Memory B cell (primary cell): ENCODE data around the gene TWSG1.

Experiments used
- ATAC-seq: fragments of 150-1000 bp; cut with Tn5 transposase; 2 replicates; pipeline ENCODE4 v1.10.0; 2021; ENCODE audit warnings: low read depth, mild to moderate bottlenecking, moderate library complexity
- DNase-seq, 2 donors: peaks; one replicate each; pipeline ENCODE4 v3.0.0; 2022; ENCODE audit warnings: low spot score in 2 of 2
- H3K27ac Mint-ChIP-seq: one replicate; pipeline ENCODE4 v1.8.0; 2022; ENCODE audit warnings: mild to moderate bottlenecking, moderate library complexity, mixed read lengths
- H3K27me3 Mint-ChIP-seq: one replicate; pipeline ENCODE4 v1.8.0; 2022; ENCODE audit warnings: mixed read lengths
- H3K36me3 Mint-ChIP-seq: one replicate; pipeline ENCODE4 v1.8.0; 2022; ENCODE audit warnings: mild to moderate bottlenecking, mixed read lengths
- H3K4me1 Mint-ChIP-seq: one replicate; pipeline ENCODE4 v1.8.0; 2022; ENCODE audit warnings: mixed read lengths
- H3K4me3 Mint-ChIP-seq: one replicate; pipeline ENCODE4 v1.8.0; 2022; ENCODE audit warnings: mild to moderate bottlenecking, moderate library complexity, mixed read lengths
- H3K9me3 Mint-ChIP-seq: one replicate; pipeline ENCODE4 v1.8.0; 2022; ENCODE audit warnings: mixed read lengths

TWSG1 gene

DNA sequence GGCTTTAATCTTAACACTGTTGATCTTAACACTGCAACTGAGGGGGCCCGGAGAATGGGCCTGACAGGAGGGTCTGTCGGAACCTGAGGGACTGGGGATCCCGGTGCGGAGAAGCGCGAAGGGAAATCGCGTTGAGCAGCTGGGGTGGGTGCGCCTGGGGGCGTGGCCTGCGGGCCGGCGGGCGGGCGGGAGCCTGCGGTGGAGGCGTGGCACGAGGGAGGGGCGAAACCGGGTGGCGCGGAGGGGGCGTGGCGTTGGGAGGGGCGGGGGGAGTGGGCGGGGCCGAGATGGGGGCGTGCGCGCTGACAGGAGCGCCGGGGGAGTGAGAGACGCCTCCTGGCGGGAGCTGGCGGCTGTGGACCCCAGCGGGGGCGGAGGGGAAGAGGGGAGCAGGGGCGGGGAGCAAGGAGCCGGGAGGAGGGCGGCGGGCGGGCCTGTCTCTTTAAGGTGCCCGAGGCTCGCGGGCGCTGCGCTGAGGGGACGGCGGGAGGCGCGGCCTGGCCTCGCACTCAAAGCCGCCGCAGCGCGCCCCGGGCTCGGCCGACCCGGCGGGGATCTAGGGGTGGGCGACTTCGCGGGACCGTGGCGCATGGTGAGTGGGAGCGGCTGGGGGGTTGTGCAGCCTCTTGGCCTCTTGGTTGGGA is at the start of gene TWSG1:
Gene TWSG1 (plus strand): TSS at position 445 of the 644 bp plus-strand sequence. CDS start 2,457 bp downstream, outside the sequence.
- peak within 1 kb of the TSS; percentile 91 for H3K4me3 Mint-ChIP-seq
- peaks cover 1% of the 10 kb centered on the region for H3K9me3 Mint-ChIP-seq
- no peaks in the 10 kb centered on the region for H3K36me3 Mint-ChIP-seq
- peak; percentile 82 for ATAC-seq
- no peaks in the 10 kb centered on the region for H3K27me3 Mint-ChIP-seq
- H3K27ac Mint-ChIP-seq: peak within 1 kb of the TSS; percentile 68
- H3K4me1 Mint-ChIP-seq: peaks cover 10% of the 10 kb centered on the region
- peak; percentile 83 to 88 for DNase-seq

DNA sequence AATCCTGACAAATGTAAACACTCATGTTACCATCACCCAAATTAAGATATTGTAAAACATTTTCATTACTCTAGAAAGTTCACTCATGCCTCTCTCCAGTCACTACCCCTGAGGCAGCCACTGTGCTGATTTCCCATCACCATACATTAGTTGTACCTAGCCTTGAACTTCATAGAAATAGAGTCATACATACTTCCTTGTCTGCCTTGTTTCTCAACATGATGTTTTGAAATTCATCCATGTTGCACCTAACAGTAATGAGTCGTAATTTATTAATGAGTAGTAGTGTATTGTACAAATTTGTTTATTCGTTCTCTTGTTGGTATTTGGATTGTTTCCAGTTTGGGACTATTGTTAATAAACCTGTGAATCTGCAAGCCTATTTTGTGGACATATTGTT is 49.0 kb upstream of the TWSG1 start:
- no peak for ATAC-seq
- DNase-seq: no peak
- H3K27ac Mint-ChIP-seq: no peak overlapping the region
- no peaks in the 10 kb centered on the region for H3K27me3 Mint-ChIP-seq
- no peaks in the 10 kb centered on the region for H3K4me1 Mint-ChIP-seq
- no peak overlapping the region for H3K4me3 Mint-ChIP-seq
- H3K9me3 Mint-ChIP-seq: no peaks in the 10 kb centered on the region
- H3K36me3 Mint-ChIP-seq: peaks cover 21% of the 10 kb centered on the region

DNA sequence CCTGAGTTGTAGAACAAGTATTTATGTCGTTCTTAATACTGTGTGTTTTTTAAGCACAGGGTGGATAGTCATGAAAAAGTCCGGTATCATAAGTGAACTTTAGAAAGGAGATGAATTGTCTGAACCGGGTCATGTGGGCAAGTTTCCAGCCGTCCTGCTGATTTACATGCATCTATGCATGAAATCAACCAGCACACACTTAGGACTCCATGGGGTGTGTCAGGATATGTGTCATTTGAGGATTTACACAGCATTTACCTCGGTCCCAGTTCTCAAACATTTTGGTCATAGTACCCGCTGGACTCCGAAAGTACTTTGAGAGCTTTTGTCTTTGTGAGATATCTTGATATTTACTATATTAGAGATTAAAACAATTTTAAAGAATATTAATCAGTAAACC is 47.5 kb upstream of the TWSG1 start:
- no peak for DNase-seq
- H3K27me3 Mint-ChIP-seq: no peaks in the 10 kb centered on the region
- peaks cover 4% of the 10 kb centered on the region for H3K9me3 Mint-ChIP-seq
- H3K36me3 Mint-ChIP-seq: peaks cover 18% of the 10 kb centered on the region
- H3K4me3 Mint-ChIP-seq: no peak overlapping the region
- no peaks in the 10 kb centered on the region for H3K4me1 Mint-ChIP-seq
- no peak for ATAC-seq
- no peak overlapping the region for H3K27ac Mint-ChIP-seq

DNA sequence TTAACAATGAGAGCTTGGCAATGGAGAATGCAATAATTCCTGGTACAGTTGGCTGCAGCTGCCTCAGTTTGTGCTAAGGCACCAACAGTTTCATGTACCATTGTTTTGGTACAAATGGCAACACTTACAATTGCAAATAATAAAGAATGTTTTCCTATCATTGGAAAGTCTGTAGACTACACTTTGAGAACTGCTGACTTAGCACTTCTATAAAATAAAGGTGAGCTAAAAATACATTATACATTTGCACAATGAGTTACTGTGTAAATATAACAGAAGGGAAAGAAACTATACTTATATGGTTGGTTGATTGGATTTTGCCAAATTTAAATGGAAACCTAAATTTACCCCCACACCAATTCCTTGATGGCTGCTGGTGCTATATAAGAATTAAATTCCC is 44.9 kb upstream of the TWSG1 start:
- ATAC-seq (no peak), DNase-seq (no peak)
- Mint-ChIP-seq H3K4me1 (no peaks in the 10 kb centered on the region), H3K4me3 (no peak overlapping the region), H3K9me3 (peaks cover 12% of the 10 kb centered on the region), H3K27ac (no peak overlapping the region), H3K27me3 (no peaks in the 10 kb centered on the region), H3K36me3 (peaks cover 15% of the 10 kb centered on the region)

DNA sequence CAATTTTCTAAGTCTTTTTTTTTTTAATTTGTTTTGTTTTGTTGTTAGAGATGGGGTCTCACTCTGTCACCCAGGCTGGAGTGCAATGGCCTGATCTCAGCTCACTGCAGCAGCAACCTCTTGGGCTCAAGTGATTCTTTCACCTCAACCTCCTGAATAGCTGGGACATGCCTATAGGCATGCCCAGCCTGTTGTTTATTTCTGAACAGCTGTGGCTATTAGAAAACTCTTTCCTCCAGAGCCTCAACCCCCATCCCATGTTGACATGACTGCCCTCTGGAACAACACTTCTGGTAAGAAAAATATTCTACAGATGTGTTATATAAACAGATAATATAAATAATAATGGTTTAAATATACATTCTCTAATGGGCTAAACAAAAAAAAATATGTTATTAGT is 44.4 kb upstream of the TWSG1 start:
- peaks cover 15% of the 10 kb centered on the region for H3K36me3 Mint-ChIP-seq
- ATAC-seq (no peak), DNase-seq (no peak)
- no peak overlapping the region for H3K27ac Mint-ChIP-seq
- H3K27me3 Mint-ChIP-seq: no peaks in the 10 kb centered on the region
- no peak overlapping the region for H3K4me3 Mint-ChIP-seq
- peaks cover 14% of the 10 kb centered on the region for H3K9me3 Mint-ChIP-seq
- no peaks in the 10 kb centered on the region for H3K4me1 Mint-ChIP-seq

DNA sequence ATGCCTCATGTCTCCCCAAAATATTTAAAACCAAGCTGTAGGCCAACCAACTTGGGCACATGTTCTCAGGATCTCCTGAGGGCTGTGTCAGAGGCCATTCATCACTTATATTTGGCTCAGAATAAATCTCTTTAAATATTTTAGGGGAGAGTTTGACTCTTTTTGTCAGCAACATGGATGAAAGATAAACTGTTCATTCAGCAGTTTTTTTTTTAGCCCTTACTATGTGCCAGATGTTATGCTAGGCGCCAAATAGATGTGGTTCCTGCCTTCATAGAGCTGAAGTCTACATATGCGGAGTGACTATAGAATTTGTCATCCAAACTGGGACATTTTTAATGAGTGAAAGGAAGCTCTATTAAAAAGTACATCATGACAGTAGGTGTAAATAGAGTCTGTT is 42.5 kb upstream of the TWSG1 start:
- no peak overlapping the region for H3K27ac Mint-ChIP-seq
- peaks cover 12% of the 10 kb centered on the region for H3K36me3 Mint-ChIP-seq
- DNase-seq (no peak), ATAC-seq (no peak)
- peaks cover 14% of the 10 kb centered on the region for H3K9me3 Mint-ChIP-seq
- H3K4me3 Mint-ChIP-seq: no peak overlapping the region
- H3K27me3 Mint-ChIP-seq: no peaks in the 10 kb centered on the region
- no peaks in the 10 kb centered on the region for H3K4me1 Mint-ChIP-seq

DNA sequence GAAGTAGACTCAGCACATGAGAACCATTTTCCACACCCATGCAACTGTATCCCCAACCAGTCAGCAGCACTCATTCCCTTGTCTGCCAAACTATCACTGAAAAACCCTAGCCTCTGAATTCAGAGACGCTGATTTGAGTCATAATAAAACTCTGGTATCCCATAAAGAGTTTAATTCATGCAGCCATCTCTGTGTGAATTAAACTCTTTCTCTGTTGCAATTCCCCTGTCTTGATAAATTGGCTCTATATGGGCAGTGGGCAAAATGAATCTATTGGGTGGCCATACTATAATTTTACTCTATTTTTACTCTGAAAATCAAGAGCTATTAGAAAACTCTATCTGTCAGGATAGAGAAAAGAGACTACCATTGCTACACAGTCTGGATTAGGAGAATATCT is 40.6 kb upstream of the TWSG1 start:
- no peaks in the 10 kb centered on the region for H3K4me1 Mint-ChIP-seq
- ATAC-seq (no peak), DNase-seq (no peak)
- no peaks in the 10 kb centered on the region for H3K27me3 Mint-ChIP-seq
- H3K4me3 Mint-ChIP-seq: no peak overlapping the region
- peaks cover 12% of the 10 kb centered on the region for H3K36me3 Mint-ChIP-seq
- no peak overlapping the region for H3K27ac Mint-ChIP-seq
- peaks cover 14% of the 10 kb centered on the region for H3K9me3 Mint-ChIP-seq

DNA sequence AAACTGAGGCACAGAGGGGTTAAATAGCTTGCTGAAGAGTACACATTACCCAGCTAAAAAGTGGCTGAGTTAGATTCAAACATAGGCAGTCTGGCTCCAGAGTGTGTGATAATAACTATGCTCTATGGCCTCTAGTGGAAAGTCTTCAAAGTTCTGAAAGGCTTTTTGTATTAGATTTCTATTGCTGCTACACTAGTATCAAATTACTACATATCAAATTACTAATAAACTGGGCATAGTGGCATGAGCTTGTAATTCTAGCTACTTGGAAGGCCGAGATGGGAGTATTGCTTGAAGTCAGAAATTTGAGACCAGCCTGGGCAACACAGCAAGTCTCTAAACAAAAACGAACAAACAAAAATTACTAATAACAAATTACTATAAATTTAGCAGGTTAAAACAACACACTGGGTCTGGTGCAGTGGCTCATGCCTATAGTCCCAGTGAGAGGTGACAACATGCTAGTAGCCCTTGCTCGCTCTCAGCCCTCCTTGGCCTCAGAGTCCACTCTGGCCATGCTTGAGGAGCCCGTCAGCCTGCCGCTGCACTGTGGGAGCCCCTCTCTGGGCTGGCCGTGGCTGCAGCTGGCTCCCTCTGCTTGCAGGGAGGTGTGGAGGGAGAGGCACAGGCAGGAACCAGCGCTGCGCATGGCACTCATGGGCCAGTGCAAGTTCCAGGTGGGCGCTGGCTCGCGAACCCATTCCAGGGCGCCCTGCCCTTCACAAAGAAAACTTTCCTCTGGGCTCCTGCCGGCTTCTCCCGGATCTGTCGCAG is 38.2 kb upstream of the TWSG1 start:
- ATAC-seq: no peak
- no peak for DNase-seq
- Mint-ChIP-seq H3K27me3 (no peaks in the 10 kb centered on the region), H3K27ac (no peak overlapping the region), H3K4me1 (no peaks in the 10 kb centered on the region), H3K4me3 (no peak overlapping the region), H3K9me3 (peaks cover 14% of the 10 kb centered on the region), H3K36me3 (peaks cover 12% of the 10 kb centered on the region)

DNA sequence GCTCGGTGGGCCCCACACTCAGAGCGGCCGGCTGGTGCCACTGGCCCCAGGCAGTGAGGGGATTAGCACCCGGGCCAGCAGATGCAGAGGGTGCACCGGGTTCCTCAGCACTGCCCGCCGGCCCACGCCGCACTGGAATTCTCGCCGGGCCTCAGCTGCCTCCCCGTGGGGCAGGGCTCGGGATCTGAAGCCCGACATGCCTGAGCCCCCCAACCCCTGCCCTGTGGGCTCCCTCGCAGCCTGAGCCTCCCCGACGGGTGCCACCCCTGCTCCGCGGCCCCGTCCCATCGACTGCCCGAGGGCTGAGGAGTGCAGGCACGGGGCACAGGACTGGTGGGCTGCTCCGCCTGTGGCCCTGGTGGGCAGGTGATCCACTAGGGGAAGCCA is 37.6 kb upstream of the TWSG1 start:
- Mint-ChIP-seq H3K4me3 (no peak overlapping the region), H3K27me3 (no peaks in the 10 kb centered on the region), H3K27ac (no peak overlapping the region), H3K9me3 (peaks cover 11% of the 10 kb centered on the region), H3K36me3 (peaks cover 9% of the 10 kb centered on the region), H3K4me1 (no peaks in the 10 kb centered on the region)
- DNase-seq: no peak
- no peak for ATAC-seq

DNA sequence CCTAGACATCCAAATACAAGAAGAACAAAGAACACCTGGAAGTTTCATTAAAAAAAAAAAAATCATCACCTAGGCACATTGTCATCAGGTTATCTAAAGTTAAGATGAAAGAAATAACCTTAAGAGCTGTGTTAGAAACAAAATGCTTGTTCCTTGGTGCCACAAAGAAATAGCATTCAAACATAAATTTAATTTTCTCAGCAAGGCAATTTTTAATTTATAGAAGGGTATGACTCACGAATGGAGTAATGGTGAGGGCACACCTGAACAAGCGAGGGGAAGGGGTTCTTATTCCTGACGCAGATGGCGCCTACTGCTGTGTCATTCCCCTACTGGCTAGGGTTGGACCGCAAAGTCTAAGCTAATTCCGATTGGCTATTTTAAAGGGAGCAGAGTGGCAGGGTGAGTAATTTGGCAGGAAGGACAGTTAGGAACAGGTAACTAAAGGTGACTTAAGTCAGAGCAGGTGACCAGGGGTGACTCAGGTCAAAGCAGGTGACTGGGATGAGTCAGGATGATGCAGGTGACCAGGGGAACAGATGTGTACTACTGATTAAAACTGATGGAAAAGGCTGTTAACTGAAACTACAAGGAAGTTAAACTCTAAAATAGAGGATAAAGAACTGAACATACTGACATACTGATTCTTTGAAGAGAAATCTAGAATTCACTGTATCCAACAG is 30.0 kb upstream of the TWSG1 start:
- no peak for ATAC-seq
- H3K27me3 Mint-ChIP-seq: peaks cover 2% of the 10 kb centered on the region
- H3K9me3 Mint-ChIP-seq: peaks cover 18% of the 10 kb centered on the region
- DNase-seq: no peak
- H3K36me3 Mint-ChIP-seq: peaks cover 3% of the 10 kb centered on the region
- H3K27ac Mint-ChIP-seq: no peak overlapping the region
- H3K4me1 Mint-ChIP-seq: no peaks in the 10 kb centered on the region
- H3K4me3 Mint-ChIP-seq: no peak overlapping the region

DNA sequence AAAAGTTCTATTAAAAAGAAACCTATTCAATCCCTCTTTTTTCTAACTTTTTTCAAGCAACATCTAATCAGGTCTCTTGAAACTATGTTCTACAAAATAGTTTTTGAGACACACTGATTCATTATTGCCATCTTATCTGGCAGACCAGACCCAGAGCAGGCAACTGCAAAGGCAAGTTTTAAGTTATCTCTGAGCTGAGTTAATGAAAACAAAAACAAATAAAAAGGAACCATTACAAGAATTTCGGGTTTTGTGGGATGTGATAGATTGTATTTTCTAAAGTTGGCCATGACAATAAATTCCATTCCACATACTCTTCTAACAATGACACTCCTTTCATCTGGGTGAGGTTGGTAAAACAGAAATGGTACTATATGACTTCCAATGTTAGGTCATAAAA is 15.2 kb upstream of the TWSG1 start:
- H3K36me3 Mint-ChIP-seq: peaks cover 6% of the 10 kb centered on the region
- H3K4me1 Mint-ChIP-seq: no peaks in the 10 kb centered on the region
- no peak overlapping the region for H3K4me3 Mint-ChIP-seq
- no peak overlapping the region for H3K27ac Mint-ChIP-seq
- ATAC-seq (no peak), DNase-seq (no peak)
- H3K27me3 Mint-ChIP-seq: peaks cover 23% of the 10 kb centered on the region
- peaks cover 7% of the 10 kb centered on the region for H3K9me3 Mint-ChIP-seq

DNA sequence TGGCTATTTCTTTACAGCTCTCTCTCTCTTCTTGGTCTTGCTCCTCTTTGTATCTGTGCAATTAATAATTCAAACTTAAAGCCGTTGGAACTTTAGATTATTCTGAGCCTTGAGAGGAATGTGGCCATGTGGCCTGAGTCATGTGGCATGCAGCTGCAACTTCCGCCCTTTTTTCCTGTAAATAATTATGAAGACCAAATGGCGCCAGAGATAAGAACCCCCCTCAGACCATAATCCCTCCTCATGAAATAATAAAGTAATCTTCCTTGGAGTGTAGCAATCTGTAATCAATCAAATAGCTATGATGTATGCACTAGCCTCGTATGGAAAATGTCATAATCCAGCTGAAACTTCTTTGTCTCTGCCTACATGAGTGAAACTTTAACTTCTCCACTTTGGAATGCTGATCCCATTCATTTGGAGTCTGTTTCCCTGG is 13.5 kb upstream of the TWSG1 start:
- Mint-ChIP-seq H3K4me3 (no peak overlapping the region), H3K4me1 (no peaks in the 10 kb centered on the region), H3K36me3 (peaks cover 4% of the 10 kb centered on the region), H3K27me3 (peaks cover 21% of the 10 kb centered on the region), H3K27ac (no peak overlapping the region), H3K9me3 (peaks cover 6% of the 10 kb centered on the region)
- no peak for DNase-seq
- ATAC-seq: no peak

DNA sequence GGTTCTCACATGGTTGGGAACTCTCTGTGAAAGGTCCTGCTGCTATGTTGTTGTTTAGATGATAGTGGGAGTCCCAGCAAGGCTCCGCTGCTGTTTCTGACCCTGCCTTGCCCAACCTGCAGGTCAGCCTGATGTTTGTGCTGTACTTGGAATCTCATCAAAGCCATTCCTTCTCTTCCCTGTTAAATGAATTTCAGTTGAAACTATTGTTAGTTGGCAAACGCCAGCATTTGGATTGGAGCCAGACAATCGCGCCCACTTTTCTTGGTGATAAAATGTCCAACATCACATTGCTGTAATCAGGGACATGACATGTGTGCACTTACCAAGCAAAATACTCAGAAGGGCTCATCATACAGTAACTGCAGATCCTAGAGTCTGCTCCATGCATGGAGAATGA is 12.8 kb upstream of the TWSG1 start:
- no peak for DNase-seq
- no peak for ATAC-seq
- Mint-ChIP-seq H3K36me3 (peaks cover 4% of the 10 kb centered on the region), H3K27me3 (peaks cover 23% of the 10 kb centered on the region), H3K27ac (no peak overlapping the region), H3K4me3 (no peak overlapping the region), H3K4me1 (no peaks in the 10 kb centered on the region), H3K9me3 (peaks cover 6% of the 10 kb centered on the region)

DNA sequence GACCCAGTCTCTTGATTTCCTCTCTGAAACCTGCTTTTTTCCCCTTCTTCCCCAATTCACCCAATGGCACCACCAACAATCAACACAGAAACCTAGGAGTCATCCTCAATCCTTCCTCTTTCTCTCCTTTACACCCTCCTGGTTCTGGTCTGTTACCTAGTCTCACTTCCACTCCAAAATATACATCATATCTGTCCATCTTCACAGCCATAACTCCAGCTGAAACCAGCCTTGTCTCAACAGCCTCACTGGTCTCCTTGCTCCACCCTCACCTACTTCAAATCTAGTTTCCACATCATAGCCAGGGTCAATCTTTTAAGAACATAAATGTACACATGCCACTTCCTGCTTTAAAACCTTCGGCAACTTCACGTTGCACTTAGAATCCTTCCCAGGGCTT is 11.8 kb upstream of the TWSG1 start:
- peaks cover 23% of the 10 kb centered on the region for H3K27me3 Mint-ChIP-seq
- H3K4me3 Mint-ChIP-seq: no peak overlapping the region
- H3K36me3 Mint-ChIP-seq: peaks cover 4% of the 10 kb centered on the region
- ATAC-seq (no peak), DNase-seq (no peak)
- H3K4me1 Mint-ChIP-seq: no peaks in the 10 kb centered on the region
- H3K9me3 Mint-ChIP-seq: peaks cover 6% of the 10 kb centered on the region
- H3K27ac Mint-ChIP-seq: no peak overlapping the region
